Left hindlimb (tissue), 1 donor: ENCODE results near the gene STKLD1.

Experiments
- DNase-seq: peaks from one replicate; pipeline ENCODE4 v3.0.0-alpha.2; 2018

STKLD1 gene

DNA sequence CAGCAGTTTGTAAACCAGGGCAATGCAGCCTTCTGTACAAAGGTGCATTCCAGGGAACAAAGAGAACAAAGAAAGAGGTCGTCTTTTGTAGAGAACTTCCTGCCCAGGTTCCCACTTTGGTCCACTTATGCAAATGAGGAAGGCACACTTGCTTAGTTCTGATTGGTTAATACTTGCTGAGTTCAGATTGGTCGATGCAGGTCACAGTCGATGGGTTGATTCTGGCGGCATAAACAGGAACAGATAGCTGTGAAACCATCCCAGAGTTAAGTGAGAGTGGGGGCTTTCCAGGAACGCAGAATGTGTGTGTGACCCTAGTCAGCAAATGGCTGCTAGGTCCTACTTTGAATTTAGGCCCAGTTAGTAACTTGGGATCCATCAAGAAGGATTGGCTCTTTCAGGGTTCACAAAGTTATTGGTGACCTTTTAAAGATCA is 44.2 kb downstream of the STKLD1 start:
- DNase-seq = no peak

DNA sequence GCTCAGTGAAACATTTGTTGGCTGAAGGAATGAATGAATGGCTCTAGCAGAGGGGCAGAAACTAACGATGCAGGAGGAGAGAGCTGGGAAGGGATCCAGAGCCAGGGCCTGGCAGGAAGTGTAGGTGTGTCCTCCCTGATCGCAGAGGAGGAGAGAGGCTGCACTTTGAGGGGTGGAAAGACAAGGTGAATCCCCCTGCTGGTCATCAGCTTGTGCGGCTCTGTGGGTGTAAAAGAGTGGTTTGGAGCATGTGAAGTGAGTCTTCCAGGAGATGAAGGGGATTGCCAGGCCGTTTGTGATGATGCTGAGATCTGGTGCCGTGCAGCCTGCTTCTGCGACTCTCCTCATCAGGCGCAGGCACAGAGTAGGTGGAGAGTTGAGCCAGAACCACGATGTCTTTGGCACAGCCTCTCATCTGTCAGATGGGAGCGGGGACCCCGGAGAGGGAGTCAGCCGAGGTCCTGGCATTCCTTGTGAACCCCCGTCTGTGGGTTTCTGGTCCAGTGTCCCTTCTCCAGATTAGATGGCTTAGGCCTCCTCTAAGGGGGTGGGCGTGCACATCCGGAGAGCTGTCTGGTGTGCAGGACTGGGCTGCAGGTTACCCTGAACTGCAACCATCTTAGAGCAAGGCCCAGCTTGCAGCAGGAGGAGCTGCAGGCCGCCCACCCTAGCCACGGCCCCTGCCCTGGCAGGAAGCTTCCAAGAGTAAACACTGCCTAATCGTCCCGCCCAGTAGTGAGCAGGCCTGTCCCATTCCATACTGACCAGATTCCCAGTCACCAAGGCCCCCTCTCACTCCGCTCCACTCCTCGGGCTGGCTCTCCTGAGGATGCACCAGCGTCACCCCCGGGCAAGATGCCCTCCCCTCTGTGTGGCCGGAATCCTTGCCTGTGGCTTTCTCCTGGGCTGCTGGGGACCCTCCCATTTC is 45.7 kb downstream of the STKLD1 start, which contains the start of gene ADAMTS13:
Gene ADAMTS13 (plus strand): TSS at position 753 of the 928 bp plus-strand sequence. CDS start 77 bp downstream, at position 830.
- no peak for DNase-seq

DNA sequence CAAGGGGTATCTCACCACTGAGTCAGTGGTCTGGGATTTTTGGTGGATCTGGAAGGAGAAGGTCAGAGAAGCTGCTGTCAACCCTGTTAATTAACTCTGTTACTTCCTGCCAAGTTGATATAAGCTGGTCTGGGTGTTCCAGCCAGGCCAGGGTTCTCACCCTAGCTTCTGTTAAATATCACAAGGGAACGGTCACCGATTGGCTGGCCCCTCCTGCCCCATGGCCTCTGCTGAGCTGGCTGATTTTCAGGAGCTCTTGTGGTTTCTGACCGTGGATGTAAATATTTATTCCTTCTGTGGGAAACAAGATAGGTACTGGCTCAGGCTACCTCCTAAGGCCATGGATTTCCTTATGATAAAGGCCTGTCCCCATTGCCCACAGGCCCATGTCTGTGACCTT is 47.0 kb downstream of the STKLD1 start:
- no peak for DNase-seq

- DNase-seq = no peak
These were observed 48.0 kb downstream of the STKLD1 start for GRCh38 chr9:133424187-133424586.

DNA sequence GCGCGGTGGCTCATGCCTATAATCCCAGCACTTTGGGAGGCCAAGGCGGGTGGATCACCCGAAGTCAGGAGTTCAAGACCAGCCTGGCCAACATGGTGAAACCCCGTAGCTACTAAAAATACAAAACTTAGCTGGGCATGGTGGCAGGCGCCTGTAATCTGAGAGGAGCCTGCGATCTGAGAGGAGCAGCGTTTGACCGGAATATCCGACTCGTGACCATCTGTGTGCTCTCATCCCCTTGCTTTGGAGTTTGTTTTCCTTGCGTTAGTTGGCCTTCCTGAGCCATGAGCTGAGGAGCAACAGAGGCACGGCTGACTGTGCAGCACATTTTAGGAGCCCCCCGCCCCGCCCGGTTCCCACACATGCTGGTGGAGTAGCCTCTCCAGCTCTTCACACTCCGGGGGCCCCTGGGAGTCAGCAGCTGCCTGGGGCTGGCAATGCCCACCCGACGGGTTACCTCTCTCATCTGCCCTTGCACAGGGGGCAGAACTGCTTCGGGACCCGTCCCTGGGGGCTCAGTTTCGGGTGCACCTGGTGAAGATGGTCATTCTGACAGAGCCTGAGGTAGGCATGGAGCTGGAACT is 49.0 kb downstream of the STKLD1 start:
- no peak for DNase-seq

- DNase-seq = no peak
These were observed 49.8 kb downstream of the STKLD1 start for GRCh38 chr9:133426011-133426410.

GRCh38 chr9:133427658-133428348 is 51.6 kb downstream of the STKLD1 start:
- peak; percentile 17 for DNase-seq

DNA sequence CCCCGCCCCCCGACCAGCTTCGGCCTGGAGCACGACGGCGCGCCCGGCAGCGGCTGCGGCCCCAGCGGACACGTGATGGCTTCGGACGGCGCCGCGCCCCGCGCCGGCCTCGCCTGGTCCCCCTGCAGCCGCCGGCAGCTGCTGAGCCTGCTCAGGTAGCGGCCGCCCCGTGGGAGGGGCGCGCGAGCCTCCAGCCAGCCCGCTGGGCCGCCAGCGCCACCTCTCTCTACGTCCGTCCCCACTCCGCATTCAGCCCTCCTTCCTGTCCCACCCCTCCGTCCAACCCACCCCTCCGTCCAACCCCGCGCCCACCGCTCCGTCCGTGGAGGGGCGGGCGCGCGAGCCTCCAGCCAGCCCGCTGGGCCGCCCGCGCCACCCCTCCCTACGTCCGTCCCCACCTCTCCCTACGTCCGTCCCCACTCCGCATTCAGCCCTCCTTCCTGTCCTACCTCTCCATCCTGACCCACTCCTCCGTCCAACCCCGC is 52.5 kb downstream of the STKLD1 start:
- DNase-seq = peak; percentile 61

- DNase-seq = no peak
These were observed 53.0 kb downstream of the STKLD1 start for GRCh38 chr9:133429214-133429613.

GRCh38 chr9:133429641-133430161 is 53.5 kb downstream of the STKLD1 start:
- DNase-seq = peak; percentile 62

GRCh38 chr9:133430244-133430643 is 54.1 kb downstream of the STKLD1 start:
- DNase-seq = peak; percentile 2

DNA sequence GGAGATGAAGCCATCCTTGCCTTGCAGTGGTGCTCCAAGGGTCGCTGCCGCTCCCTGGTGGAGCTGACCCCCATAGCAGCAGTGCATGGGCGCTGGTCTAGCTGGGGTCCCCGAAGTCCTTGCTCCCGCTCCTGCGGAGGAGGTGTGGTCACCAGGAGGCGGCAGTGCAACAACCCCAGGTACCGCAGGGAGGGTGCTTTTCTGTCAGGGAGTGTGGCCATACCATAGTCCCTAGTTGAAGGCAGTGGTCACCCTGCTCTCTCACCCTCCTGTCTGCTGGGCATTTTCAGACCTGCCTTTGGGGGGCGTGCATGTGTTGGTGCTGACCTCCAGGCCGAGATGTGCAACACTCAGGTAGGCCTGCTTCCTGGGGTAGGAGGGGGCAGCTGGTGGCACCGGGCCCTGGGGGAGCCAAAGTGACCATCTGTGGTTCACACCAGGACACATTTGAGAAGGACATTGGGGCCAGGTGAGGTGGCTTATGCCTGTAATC is 57.2 kb downstream of the STKLD1 start:
- no peak for DNase-seq

DNA sequence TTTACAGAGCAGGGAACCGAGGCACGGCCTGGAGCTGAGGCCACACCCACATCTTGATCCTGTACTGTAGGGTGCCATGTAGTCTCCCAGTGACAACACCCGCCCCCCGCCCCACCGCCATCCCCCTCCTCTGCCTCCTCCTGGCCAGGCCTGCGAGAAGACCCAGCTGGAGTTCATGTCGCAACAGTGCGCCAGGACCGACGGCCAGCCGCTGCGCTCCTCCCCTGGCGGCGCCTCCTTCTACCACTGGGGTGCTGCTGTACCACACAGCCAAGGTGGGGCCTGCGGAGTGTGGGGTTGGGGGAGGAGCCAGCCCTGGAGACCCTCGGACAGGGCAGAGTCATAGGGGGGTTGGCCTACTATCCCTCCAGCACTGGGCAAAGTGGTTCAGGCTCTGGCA is 60.5 kb downstream of the STKLD1 start:
- no peak for DNase-seq

- DNase-seq = no peak
These were observed 61.8 kb downstream of the STKLD1 start for GRCh38 chr9:133437753-133438531.

DNA sequence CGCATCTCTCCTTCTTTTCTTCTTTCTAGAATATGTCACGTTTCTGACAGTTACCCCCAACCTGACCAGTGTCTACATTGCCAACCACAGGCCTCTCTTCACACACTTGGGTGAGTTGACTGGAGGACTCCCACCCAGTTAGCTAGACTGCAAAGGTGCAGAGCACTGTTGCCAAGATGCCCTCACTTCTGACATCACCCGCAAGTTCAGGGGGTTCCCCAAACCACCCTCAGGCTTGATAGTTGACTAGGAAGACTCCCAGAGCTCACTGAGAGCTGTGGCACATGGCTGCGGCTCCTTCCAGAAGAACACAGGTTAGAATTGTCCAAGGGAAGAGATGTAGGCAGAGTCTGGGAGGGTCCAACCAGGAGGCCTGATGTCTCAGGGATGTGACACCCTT is 63.2 kb downstream of the STKLD1 start:
- no peak for DNase-seq

GRCh38 chr9:133440874-133441273 is 64.7 kb downstream of the STKLD1 start:
- no peak for DNase-seq

DNA sequence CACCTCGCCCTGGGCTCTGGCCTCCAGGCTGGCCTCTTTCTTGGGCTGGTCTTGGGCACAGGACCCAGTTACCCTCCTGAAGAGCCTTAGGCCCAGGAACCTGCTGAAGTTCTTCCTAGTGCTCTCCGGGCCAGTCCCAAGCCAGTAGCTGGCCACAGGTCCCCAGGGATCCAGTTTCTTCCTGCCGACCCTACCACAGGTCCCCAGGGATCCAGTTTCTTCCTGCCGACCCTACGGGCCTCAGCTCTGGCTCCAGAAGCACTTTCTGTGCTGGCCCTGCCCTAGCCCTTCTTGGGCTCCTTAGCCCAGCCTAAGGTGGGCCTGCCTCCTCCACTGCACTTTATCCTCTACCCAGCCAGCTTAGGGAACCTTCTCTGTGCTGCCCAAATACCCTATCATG is 65.4 kb downstream of the STKLD1 start:
- no peak for DNase-seq

DNA sequence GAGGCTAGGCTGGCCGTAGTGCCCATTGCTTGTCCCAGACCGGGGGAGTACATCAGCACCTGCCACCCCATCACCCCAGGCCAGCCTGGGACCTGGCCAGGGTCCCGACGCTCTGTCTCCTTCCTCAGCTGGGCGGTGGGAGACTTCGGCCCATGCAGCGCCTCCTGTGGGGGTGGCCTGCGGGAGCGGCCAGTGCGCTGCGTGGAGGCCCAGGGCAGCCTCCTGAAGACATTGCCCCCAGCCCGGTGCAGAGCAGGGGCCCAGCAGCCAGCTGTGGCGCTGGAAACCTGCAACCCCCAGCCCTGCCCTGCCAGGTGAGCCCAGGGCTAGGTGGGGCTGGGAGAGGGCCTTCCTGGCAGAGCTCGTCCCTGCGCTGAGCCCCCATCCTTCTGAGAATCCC is 67.1 kb downstream of the STKLD1 start:
- no peak for DNase-seq

DNA sequence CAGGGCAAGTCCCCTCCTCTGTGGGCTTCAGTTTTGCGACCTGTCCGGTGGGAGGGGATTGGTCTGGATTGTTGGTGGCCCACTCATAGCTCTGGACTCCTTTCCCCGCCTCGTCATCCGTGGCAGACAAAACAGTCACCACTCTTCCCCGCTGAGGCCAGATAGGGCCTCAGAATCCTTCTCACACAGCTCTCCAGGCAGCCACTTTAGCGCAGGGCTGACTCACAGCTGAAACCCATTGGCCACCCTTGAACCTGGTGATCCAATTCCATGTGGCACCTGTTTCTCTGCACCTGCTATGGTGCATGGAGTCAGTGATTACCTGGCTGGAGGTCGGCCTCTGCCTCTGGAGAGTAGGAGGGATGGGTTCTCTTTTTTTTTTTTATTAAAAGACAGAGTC is 67.8 kb downstream of the STKLD1 start:
- peak; percentile 17 for DNase-seq

- DNase-seq = no peak
These were observed 69.3 kb downstream of the STKLD1 start for GRCh38 chr9:133445293-133445969.

GRCh38 chr9:133448487-133448972 is 72.4 kb downstream of the STKLD1 start:
- peak; percentile 19 for DNase-seq
